Esophagus muscularis mucosa (tissue), 4 donors: ENCODE data around the gene DOCK10.

Experiments
- EP300 ChIP-seq: sonication (generic); formaldehyde crosslinking; IDR thresholded peaks from one replicate; pipeline ENCODE4 v1.6.1; 2017; ENCODE audit warnings: antibody characterized with exemption
- POLR2A ChIP-seq: fragments of 450-650 bp; IDR thresholded peaks from one replicate; pipeline ENCODE4 v1.6.1; 2017; ENCODE audit warnings: antibody characterized with exemption, moderate library complexity, mild to moderate bottlenecking, low read depth
- POLR2AphosphoS5 ChIP-seq, 2 donors: sonication (generic); formaldehyde crosslinking; IDR thresholded peaks; one replicate each; pipeline ENCODE4 v1.6.1; 2017; ENCODE audit warnings: antibody characterized with exemption in 2 of 2
- TF ChIP-seq, protein P1 (sequence below), 3 experiments: fragments of 200-600 bp in 2 of 3; fragments of 450-650 bp in 1 of 3; sonication (generic) in 2 of 3; IDR thresholded peaks; one replicate each; pipeline ENCODE4 v1.5.1; 2017 to 2019; ENCODE audit warnings: antibody characterized with exemption in 3 of 3, mild to moderate bottlenecking in 2 of 3, moderate library complexity in 1 of 3

DNA sequence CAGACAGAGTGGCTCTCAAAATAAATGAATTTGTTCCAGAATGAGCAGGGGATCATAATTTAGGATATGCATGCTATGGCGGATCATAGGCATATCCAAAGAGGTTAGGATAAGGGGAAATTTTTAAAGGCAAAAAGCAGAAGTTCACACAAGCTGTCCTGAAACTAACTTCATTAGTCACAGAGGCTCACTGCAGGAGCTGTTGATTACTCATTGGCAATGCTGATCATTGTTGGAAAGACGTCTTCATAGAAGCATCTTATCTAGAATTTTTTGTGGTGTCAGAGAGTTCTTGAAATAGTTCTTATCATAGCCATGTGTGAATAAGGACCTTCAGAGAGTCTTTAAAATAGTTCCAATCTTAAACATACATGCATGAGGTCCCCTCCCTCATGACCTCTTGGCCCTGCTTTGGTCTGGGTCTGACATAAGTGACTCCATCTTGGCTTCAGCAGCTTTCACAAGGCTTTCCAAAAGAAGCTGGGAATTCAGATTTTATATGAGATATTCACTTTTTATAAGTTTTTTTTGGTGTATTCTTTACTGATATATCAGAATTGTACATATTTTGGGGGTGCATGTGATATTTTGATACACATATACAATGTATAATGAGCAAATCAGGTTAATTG, 318.6 kb downstream of the DOCK10 start:
- TF ChIP-seq, protein P1, sequence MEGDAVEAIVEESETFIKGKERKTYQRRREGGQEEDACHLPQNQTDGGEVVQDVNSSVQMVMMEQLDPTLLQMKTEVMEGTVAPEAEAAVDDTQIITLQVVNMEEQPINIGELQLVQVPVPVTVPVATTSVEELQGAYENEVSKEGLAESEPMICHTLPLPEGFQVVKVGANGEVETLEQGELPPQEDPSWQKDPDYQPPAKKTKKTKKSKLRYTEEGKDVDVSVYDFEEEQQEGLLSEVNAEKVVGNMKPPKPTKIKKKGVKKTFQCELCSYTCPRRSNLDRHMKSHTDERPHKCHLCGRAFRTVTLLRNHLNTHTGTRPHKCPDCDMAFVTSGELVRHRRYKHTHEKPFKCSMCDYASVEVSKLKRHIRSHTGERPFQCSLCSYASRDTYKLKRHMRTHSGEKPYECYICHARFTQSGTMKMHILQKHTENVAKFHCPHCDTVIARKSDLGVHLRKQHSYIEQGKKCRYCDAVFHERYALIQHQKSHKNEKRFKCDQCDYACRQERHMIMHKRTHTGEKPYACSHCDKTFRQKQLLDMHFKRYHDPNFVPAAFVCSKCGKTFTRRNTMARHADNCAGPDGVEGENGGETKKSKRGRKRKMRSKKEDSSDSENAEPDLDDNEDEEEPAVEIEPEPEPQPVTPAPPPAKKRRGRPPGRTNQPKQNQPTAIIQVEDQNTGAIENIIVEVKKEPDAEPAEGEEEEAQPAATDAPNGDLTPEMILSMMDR (IDR thresholded peaks at IDR 0.05), result no peak
- TF ChIP-seq POLR2A, result no peak
- no peak for TF ChIP-seq POLR2AphosphoS5 (IDR thresholded peaks at IDR 0.05)
- no peak for TF ChIP-seq EP300
